GM21619 (cell line): ENCODE data around the gene ELOVL6.
"Not testable (repeated sequence)": the region's sequence is repeated elsewhere in the genome, so short reads cannot be mapped to it uniquely, and the experiment has no call there.

Source experiments
- ATAC-seq: cut with Tn5 transposase; IDR thresholded peaks from one replicate; pipeline ENCODE4 v1.9.1; 2021; ENCODE audit not compliant: unreplicated experiment

The ELOVL6 gene

GRCh38 chr4:110163327-110164069, 34.9 kb downstream of the ELOVL6 start:
- no peak for ATAC-seq

DNA sequence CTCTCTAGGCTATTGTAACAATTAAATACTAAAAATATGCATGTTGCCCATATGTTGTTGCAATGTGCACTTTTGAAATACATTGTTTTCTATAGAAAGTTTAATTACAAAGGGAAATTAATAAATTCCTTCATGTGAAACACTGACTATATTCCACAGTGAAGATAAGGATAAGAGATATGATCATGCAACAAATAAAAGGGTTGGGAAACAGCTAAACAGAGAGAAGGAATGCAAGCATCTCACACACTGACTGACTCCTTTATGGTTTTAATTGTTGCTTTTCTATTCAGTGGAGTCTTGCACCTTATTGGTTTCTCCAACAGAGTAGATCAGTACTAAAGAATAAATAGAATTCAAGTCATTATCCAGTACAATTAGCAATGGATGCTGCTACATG, 37.8 kb downstream of the ELOVL6 start:
- no peak for ATAC-seq

DNA sequence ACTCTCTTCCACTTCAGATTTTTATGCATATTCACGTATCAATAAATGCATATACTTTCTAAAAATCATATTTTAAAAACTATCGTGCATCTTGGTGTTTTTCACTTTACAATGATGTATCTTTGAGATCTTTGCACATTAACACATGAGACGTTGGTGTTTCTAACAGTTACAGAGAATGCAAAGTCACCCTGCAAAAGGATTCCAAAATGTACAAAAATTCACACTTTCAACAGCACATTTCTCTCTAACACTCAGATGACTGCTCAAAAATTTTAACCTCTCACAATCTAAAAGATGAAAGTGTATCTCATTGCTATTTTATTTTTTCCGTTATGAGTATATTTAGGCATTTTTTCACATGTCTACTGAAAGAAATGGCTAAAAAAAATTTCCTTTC, 38.9 kb downstream of the ELOVL6 start:
- ATAC-seq: no peak

DNA sequence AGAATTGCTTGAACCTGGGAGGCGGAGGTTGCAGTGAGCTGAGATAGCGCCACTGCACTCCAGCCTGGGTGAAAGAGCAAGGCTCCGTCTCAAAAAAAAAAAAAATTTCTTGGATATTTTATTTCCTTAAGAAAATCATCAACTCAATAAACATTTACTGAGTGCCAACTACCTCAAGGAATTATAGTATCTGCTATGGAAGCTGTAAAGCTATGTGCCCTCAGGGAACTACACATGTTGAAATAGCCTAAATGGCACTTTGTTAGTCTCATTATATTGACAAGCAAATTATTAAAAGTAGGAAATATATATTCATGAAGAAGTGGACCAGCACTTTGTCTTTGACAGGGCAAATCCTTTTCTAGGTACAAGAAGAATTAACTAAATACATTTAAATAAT, 40.8 kb downstream of the ELOVL6 start:
- no peak for ATAC-seq

DNA sequence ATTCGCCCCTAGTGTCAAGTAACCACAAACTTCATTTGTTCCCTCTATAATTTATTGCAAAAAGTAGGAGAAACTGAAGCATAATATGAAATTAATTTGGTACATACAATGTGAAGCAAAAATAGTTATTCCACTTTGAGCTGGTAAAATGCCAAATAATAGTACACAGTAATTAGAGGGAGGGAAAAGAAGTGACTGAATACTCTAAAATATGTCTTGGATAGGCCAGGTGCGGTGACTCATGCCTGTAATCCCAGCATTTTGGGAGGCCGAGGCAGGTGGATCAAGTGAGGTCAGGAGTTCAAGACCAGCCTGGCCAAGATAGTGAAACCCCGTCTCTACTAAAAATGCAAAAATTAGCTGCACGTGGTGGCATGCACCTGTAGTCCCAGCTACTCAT, 41.2 kb downstream of the ELOVL6 start:
- ATAC-seq: not testable (repeated sequence)

DNA sequence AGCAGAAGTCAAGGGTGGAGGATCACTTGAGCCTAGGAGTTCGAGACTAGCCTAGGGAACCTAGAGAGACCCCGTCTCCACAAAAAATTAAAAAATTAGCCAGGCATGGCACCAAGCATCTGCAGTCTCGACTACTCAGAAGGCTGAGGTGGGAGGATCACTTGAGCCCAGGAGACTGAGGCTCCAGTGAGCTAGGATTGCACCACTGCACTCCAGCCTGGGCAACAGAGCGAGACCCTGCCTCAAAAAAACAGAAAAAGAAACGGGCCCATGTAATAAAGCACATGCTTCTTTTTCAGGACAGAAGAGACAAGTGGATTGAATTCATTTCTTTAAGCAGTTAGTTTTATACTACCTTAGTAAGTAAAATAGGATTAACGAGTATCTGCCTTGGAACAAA, 42.0 kb downstream of the ELOVL6 start:
- no peak for ATAC-seq

GRCh38 chr4:110155654-110156053, 42.8 kb downstream of the ELOVL6 start:
- ATAC-seq: no peak

GRCh38 chr4:110154582-110154981, 43.8 kb downstream of the ELOVL6 start:
- ATAC-seq: no peak

DNA sequence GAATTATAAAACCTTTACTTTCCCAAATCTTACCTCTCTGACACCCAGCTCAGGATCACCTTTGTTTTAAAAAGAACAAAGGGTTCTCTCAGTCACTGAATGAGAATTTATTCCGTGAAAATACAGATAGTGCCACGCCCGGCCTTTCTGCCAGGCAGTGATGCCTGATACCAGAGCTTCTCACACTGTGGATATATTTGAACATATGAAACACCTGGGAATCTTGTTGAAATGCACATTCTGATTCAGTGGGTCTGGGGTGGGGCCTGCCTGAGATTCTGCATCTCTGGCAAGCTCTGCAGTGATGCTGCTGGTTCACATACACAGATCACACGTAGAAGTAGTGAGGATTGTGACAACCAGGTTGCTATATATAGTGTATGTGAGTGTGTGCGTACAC, 46.0 kb downstream of the ELOVL6 start:
- no peak for ATAC-seq

DNA sequence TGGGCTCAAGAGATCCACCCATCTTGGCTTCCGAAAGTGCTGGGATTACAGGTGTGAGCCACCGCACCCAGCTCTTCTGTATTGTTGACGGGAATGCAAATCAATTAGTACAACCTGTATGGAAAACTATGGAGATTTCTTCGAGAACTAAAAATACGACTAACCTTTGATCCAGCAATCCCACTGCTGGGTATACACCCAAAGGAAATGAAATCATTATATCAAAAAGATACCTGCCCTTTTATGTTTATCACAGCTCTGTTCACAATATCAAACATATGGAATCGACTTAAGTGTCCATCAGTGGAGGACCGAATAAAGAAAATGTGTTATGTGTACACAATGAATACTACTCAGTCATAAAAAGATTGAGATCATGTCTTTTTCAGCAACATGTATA, 49.3 kb downstream of the ELOVL6 start:
- ATAC-seq: no peak

GRCh38 chr4:110142461-110142860, 56.0 kb downstream of the ELOVL6 start:
- no peak for ATAC-seq

DNA sequence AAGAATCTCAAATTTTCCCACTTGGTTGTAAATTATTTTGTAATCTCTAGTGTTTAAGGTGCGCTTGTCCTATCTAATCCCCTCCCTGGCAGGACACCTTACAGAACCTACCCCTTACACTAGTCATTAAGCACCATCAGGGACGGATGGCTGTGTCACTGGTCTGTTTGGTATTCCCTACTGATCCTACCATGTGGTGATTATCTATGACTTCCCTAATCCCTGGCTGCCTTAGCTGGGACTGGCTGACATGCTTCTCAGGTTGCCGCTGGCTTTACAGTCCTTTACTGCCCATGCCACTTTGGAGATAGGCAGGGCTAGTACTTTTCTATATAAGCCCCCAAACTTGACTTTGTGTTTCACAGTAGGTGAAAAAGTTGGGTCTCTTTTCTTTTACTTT, 58.6 kb downstream of the ELOVL6 start:
- no peak for ATAC-seq

GRCh38 chr4:110139111-110139510, 59.3 kb downstream of the ELOVL6 start:
- no peak for ATAC-seq

DNA sequence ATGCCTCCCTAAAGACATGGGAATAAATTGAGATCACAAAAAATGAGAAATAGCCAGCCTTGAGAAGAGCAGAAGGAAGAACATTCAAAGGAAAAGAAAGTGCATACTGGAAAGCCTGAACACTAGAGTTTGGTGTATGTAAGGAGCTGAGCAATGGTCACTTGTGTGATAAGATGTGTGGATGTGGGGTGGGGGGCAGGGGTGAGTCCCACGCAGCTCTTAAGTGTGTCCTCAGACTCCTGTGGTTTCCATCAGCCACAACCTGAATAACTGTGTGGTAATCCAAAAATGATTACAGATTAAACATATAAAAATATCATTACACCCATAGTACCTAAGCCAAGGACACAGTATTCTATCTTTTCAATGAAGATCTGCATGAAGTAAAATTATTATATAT, 59.9 kb downstream of the ELOVL6 start:
- ATAC-seq: no peak

DNA sequence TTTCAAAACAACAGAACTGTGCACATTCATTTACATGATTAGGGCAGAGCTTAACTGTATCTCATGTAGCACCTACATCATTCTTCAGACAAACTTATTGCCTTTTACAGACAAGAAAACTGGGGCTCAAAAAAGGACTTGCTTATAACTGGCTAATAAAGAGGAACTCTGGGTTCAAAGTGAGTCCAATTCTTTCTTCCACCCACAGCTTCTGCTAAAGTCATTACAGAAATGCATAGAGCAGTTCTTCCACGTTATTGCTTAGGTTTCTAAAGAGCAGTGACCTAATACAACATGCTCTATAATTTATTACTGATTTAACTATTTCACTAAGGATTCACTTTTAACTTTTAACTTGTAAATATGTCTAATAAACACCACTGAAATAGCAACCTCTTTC, 60.6 kb downstream of the ELOVL6 start:
- ATAC-seq: no peak

- no peak for ATAC-seq
Observed at GRCh38 chr4:110135523-110135922, 62.9 kb downstream of the ELOVL6 start.

GRCh38 chr4:110135076-110135475, 63.3 kb downstream of the ELOVL6 start:
- no peak for ATAC-seq

DNA sequence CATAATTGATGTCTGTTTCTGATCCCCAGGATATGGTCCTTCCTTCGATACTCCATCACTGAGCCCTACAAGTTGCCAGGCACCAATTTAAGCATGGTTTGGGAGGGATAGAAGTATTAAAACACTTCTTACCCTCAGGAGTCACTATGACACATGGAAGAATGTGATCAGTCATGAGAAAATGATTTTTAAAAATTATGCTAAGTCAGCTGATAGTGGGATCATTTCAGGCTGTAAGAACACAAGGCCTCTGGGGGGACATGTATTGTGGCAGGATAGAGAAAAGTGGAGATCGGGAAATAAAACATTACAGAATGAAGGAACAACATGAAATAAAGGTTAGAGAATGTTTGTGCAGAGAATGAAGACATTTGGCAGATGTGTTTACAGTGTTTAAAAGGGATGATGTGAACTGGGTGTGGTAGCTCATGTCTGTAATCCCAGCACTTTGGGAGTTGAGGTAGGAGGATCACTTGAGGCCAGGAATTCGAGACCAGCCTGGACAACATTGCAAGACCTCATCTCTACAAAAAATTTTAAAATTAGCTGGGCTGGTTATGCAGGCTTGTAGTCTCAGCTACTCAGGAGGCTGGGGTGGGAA, 64.0 kb downstream of the ELOVL6 start:
- ATAC-seq: no peak

- ATAC-seq: no peak
Observed at GRCh38 chr4:110132816-110133719, 65.3 kb downstream of the ELOVL6 start.

- ATAC-seq: no peak
Observed at GRCh38 chr4:110131916-110132315, 66.5 kb downstream of the ELOVL6 start.

GRCh38 chr4:110130576-110131358, 67.6 kb downstream of the ELOVL6 start:
- ATAC-seq: no peak
